Prostate gland (tissue), 2 donors: ENCODE measurements around the gene EXTL2.

Experiments
- POLR2A ChIP-seq: fragments of 450-650 bp; IDR thresholded peaks from one replicate; pipeline ENCODE4 v1.6.1; 2016; ENCODE audit warnings: antibody characterized with exemption, mild to moderate bottlenecking
- POLR2AphosphoS5 ChIP-seq: sonication (generic); formaldehyde crosslinking; IDR thresholded peaks from one replicate; pipeline ENCODE4 v1.6.1; 2017; ENCODE audit warnings: antibody characterized with exemption
- TF ChIP-seq, protein P1 (sequence below), 4 experiments: fragments of 200-600 bp in 2 of 4; fragments of 450-650 bp in 2 of 4; sonication (generic) in 2 of 4; IDR thresholded peaks; 1 replicate in 3 of 4; 2 replicates in 1 of 4; pipeline ENCODE4 v1.5.1; 2016 to 2019; ENCODE audit warnings: antibody characterized with exemption in 4 of 4, mild to moderate bottlenecking in 2 of 4, moderate library complexity in 2 of 4

DNA sequence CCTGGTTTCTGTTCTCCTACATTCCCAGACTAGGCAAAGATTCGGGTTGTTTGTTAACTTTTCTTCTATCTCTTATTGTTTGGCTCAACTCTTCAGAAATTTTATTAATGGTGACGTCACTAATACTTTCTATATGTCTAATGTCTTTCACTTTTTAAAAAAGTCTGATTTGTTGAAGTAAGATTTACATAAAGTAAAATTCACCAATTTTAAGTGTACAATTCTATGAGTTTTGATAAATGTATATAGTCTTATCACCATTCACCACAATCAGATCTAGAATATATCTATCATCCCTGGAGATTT is 27.8 kb downstream of the EXTL2 start:
- TF ChIP-seq, protein P1, sequence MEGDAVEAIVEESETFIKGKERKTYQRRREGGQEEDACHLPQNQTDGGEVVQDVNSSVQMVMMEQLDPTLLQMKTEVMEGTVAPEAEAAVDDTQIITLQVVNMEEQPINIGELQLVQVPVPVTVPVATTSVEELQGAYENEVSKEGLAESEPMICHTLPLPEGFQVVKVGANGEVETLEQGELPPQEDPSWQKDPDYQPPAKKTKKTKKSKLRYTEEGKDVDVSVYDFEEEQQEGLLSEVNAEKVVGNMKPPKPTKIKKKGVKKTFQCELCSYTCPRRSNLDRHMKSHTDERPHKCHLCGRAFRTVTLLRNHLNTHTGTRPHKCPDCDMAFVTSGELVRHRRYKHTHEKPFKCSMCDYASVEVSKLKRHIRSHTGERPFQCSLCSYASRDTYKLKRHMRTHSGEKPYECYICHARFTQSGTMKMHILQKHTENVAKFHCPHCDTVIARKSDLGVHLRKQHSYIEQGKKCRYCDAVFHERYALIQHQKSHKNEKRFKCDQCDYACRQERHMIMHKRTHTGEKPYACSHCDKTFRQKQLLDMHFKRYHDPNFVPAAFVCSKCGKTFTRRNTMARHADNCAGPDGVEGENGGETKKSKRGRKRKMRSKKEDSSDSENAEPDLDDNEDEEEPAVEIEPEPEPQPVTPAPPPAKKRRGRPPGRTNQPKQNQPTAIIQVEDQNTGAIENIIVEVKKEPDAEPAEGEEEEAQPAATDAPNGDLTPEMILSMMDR (IDR thresholded peaks at IDR 0.05): no peak
- no peak for TF ChIP-seq POLR2AphosphoS5
- TF ChIP-seq POLR2A: no peak
